Kidney epithelial cell (primary cell): Measurements from ENCODE around the gene ARID3A. TPM values are rescaled to one million over a fixed set of nuclear protein-coding genes. Genes with fewer than 3 reads are reported as not detected.

ENCODE experiments used
- DNase-seq: peaks from one replicate; pipeline ENCODE4 v3.0.0-alpha.2; 2010; ENCODE audit warnings: low read depth
- H3K27me3 ChIP-seq: 2 replicates; pipeline ENCODE4 v1.6.0; 2011; ENCODE audit warnings: low read length; ENCODE audit not compliant: control insufficient read depth, insufficient read depth
- H3K36me3 ChIP-seq: 2 replicates; pipeline ENCODE4 v1.5.1; 2011; ENCODE audit warnings: low read length; ENCODE audit not compliant: control insufficient read depth, insufficient read depth
- H3K4me3 ChIP-seq: 2 replicates; pipeline ENCODE4 v1.5.1; 2011; ENCODE audit warnings: low read depth, mild to moderate bottlenecking, control low read depth, low read length
- total RNA-seq: library from RNA; depleted of rRNA; stranded (reverse); fragments of >200 nt; gene quantifications from 2 replicates; pipeline ENCODE4 v1.2.3, GENCODE V29; 2015
- TF ChIP-seq, protein P1 (sequence below): IDR thresholded peaks from 2 replicates; pipeline ENCODE4 v1.5.1; 2011; ENCODE audit warnings: mild to moderate bottlenecking, moderate library complexity, low read length, control low read depth, inconsistent platforms; ENCODE audit not compliant: insufficient read depth, poor library complexity, severe bottlenecking

The ARID3A gene
- total RNA-seq, 1 donor from 2014 or later, result 27.4 TPM

DNA sequence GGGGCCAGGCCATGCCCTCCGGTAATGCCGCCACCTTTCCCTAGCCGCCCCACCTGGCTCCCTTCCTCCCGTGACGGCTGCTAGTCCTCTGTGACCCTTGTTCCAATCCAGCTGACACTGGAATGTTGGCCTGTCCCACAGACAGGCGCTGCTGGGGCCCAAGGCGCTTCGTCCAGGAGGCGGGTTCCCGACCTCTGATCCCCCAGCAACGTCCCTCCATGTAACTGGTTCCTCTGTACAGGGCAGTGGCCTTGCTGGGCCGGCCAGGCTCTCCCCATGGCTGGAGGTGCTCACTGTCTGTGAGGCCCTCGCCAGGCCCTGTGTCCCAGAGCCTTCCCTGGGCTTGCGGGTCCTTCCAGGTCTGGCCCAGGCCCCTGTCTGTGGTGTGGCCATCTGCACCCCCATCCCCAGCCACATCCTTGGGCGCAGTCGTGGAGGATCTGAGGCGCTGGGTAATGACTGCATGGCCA is 67.6 kb downstream of the ARID3A start:
- no peaks in the 10 kb centered on the region for H3K36me3 ChIP-seq
- TF ChIP-seq, protein P1, sequence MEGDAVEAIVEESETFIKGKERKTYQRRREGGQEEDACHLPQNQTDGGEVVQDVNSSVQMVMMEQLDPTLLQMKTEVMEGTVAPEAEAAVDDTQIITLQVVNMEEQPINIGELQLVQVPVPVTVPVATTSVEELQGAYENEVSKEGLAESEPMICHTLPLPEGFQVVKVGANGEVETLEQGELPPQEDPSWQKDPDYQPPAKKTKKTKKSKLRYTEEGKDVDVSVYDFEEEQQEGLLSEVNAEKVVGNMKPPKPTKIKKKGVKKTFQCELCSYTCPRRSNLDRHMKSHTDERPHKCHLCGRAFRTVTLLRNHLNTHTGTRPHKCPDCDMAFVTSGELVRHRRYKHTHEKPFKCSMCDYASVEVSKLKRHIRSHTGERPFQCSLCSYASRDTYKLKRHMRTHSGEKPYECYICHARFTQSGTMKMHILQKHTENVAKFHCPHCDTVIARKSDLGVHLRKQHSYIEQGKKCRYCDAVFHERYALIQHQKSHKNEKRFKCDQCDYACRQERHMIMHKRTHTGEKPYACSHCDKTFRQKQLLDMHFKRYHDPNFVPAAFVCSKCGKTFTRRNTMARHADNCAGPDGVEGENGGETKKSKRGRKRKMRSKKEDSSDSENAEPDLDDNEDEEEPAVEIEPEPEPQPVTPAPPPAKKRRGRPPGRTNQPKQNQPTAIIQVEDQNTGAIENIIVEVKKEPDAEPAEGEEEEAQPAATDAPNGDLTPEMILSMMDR, result no peak
- no peak for DNase-seq

DNA sequence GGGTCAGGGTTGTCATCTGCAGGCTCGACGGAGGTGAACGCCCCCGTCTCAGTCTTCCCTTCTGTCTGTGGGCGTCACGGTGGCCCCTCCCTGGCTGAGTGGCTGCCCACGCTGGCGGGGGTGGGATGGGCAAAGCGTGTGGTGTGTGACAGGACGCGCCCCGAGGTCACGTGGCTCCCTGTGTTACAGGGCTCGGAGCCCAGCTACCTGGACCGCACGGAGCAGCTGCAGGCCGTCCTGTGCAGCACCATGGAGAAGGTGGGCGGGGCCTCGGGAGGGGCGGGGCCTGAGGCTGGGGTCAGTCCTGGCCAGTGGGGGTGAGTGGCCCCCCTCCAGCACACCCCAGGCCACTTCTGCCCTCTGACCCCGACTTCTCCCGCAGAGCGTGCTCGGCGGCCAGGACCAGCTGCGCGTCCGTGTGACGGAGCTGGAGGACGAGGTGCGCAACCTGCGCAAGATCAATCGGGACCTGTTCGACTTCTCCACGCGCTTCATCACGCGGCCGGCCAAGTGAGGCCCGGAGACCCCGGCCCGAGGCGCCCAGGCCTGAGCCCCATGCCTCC is 68.1 kb downstream of the ARID3A start:
- DNase-seq, result no peak
- Histone ChIP-seq H3K36me3 (no peaks in the 10 kb centered on the region), H3K4me3 (no peak overlapping the region), H3K27me3 (peaks cover 27% of the 10 kb centered on the region)
- TF ChIP-seq, protein P1, result no peak

More for the DNA sequence above, 67.6 kb downstream of the ARID3A start:
- H3K27me3 ChIP-seq, result peaks cover 22% of the 10 kb centered on the region
- H3K4me3 ChIP-seq, result no peak overlapping the region

DNA sequence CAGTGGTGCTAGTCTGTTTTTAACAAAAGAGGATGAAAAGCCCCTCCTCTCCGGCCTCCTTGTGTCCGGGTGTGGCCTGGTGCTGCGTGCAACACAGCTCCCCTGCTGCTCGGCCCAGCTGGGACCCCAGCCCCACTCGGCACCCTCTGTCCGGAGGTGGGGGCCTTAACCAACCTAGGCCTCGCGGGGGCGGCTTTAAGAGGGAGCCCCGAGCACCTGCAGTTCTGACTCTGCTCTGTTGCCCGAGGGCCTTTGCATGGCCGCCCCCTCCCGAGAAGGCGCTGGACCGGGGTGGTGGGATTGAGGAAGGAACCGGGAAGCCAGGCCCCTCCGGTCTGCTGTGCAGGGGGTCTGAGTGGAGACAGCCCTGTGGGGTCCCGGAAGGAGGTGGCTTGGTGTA is 68.7 kb downstream of the ARID3A start:
- TF ChIP-seq, protein P1, result no peak

DNA sequence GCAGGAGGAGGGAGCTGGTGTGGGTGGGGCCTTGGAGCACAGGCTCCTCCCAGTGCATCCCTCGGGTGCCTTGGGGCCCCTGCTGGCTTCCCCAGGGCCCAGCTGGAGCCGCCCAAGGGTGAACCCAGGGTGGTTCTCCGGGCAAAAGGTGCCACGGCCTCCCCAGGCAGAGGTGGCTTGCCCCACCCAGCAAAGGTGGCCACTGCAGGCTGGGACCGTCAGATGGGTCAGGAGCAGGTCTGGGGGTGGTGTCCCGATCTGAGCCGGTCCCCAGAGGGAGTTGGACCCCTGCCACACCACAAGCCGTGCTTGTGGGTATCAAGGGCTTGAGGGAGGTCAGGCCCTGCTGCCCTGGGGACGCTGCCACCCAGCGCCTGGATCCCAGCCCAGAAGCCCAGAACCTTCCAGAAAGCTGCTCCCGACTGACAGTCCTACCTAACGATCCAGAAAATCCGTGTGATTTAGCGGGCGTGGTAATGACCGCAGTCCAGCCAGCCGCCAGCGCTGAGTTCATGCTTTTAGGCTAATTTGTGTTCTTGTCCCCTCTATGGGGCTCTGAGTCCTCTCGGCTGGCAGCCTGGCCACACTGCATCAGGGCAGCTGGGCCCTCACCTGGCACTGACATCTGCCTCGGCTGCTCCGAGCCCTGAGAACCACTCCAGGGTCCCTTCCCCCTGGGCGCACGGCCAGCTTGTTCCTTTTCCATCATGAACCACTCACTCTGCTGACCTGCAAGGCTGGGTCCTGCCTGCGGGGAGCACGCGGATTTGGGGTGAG is 69.4 kb downstream of the ARID3A start:
- DNase-seq, result no peak
- H3K4me3 ChIP-seq, result no peak overlapping the region
- peaks cover 37% of the 10 kb centered on the region for H3K27me3 ChIP-seq
- TF ChIP-seq, protein P1, result no peak
- no peaks in the 10 kb centered on the region for H3K36me3 ChIP-seq

More for the DNA sequence above, 68.7 kb downstream of the ARID3A start:
- Histone ChIP-seq H3K4me3 (no peak overlapping the region), H3K27me3 (peaks cover 33% of the 10 kb centered on the region), H3K36me3 (no peaks in the 10 kb centered on the region)
- DNase-seq, result no peak

DNA sequence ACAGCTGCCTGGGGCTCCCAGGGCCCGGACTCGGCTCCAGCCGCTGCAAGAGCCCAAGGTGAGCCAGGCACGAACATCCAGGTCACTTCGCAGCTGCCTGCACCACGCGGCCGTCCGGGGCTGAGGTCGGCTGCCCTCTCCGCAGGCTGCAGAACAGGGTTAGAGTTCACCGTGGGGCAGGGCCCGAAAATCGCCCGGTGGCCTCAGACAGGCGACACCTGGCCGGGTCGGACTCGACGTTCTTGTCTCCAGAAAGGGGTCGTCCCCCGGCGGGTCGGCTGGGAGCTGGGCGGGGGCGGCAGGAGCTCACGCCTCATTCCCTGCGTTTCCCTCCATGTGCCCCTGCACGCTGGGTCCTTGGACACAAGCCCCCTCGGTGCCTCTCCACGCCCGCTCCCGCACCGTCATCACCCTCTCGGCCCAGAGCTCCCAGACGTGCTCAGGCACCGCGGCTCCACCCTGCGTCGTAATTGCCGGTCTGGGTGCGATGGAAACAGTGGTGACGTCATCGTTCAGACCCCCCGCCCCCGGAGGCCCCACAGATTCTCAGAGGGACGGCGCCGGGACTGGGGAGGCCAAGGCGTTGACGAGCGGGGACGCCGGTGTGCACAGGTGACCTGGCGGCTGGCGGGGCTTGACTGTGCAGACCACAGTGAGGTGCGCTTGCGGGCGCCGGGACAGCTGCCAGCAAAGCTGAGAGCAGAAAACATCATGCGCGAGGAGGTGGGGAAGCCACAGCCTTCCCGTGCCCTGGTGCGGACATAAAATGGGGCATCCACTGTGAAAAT is 70.4 kb downstream of the ARID3A start:
- TF ChIP-seq, protein P1, result no peak
- Histone ChIP-seq H3K27me3 (peaks cover 45% of the 10 kb centered on the region), H3K4me3 (no peak overlapping the region), H3K36me3 (no peaks in the 10 kb centered on the region)
- DNase-seq, result no peak
